CD4-positive, alpha-beta T cell treated with Interferon alpha-2 for 1 hour (primary cell): ENCODE measurements around the gene RNF126.
"Not testable (repeated sequence)": the region's sequence is repeated elsewhere in the genome, so short reads cannot be mapped to it uniquely, and the experiment has no call there.

Source experiments
- DNase-seq, 2 donors: peaks; one replicate each; pipeline ENCODE4 v3.0.0-alpha.2; 2020 to 2022

Gene RNF126

GRCh38 chr19:685454-685931 is 22.5 kb upstream of the RNF126 start:
- DNase-seq, result no peak

- no peak for DNase-seq
Measured at GRCh38 chr19:682678-683320, 19.8 kb upstream of the RNF126 start.

- DNase-seq, result peak; percentile 93 to 96
Measured at GRCh38 chr19:681029-682019, 18.3 kb upstream of the RNF126 start.

GRCh38 chr19:680287-681028 is 17.4 kb upstream of the RNF126 start:
- peak; percentile 100 for DNase-seq

- peak; percentile 52 to 74 for DNase-seq
Measured at GRCh38 chr19:679418-680286, 16.6 kb upstream of the RNF126 start.

- DNase-seq, result no peak
Measured at GRCh38 chr19:678791-679388, 15.9 kb upstream of the RNF126 start.

GRCh38 chr19:677601-678436 is 14.8 kb upstream of the RNF126 start:
- no peak for DNase-seq

- DNase-seq, result no peak
Measured at GRCh38 chr19:677201-677600, 14.2 kb upstream of the RNF126 start.

GRCh38 chr19:676339-677105 is 13.5 kb upstream of the RNF126 start, which contains the start of gene FSTL3:
FSTL3 (plus strand) TSS chr19:676392; CDS start chr19:676424, 32 bp downstream.
- no peak for DNase-seq

GRCh38 chr19:676007-676338 is 13.0 kb upstream of the RNF126 start:
- no peak for DNase-seq

- no peak for DNase-seq
Measured at GRCh38 chr19:674282-675151, 11.5 kb upstream of the RNF126 start.

GRCh38 chr19:670609-671075 is 7.6 kb upstream of the RNF126 start:
- no peak for DNase-seq

GRCh38 chr19:668675-669434 is 5.8 kb upstream of the RNF126 start:
- DNase-seq, result not testable (repeated sequence)

- DNase-seq, result not testable (repeated sequence)
Measured at GRCh38 chr19:666985-667573, 4.1 kb upstream of the RNF126 start.

GRCh38 chr19:664913-665443 is 2.0 kb upstream of the RNF126 start:
- DNase-seq, result peak; percentile 80 to 87

GRCh38 chr19:663682-664117 is 686 bp upstream of the RNF126 start:
- DNase-seq, result no peak
